ENCODE measurements around the gene DAPK1.

The DAPK1 gene

DNA sequence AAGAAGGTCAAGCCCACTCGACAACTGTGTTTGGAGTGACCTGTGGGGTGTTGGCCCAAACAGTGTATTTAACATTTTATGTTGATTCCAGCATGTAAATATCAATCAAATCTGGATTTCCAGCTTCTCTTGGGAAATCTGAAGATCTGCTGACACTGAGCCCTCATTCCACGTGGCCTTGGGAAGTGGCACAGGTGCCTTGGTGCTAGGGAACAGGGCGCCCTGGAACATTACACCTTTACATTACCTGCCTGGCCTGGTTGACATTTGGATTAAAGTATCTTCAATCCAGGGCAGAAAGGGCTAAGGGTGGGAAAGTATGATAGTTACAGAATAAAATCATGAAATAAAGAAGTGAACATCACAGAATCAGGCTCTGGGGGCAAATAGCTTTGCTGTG, 143.4 kb downstream of the DAPK1 start:
- in situ Hi-C loops (cut with HindIII; ENCODE audit: low sequenced_read_pairs) = no loop called here
- TF ChIP-seq, protein P1, sequence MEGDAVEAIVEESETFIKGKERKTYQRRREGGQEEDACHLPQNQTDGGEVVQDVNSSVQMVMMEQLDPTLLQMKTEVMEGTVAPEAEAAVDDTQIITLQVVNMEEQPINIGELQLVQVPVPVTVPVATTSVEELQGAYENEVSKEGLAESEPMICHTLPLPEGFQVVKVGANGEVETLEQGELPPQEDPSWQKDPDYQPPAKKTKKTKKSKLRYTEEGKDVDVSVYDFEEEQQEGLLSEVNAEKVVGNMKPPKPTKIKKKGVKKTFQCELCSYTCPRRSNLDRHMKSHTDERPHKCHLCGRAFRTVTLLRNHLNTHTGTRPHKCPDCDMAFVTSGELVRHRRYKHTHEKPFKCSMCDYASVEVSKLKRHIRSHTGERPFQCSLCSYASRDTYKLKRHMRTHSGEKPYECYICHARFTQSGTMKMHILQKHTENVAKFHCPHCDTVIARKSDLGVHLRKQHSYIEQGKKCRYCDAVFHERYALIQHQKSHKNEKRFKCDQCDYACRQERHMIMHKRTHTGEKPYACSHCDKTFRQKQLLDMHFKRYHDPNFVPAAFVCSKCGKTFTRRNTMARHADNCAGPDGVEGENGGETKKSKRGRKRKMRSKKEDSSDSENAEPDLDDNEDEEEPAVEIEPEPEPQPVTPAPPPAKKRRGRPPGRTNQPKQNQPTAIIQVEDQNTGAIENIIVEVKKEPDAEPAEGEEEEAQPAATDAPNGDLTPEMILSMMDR (IDR thresholded peaks at IDR 0.05; ENCODE audit: low read depth, low read length, missing control alignments) = no peak
- no peak overlapping the region for H3K4me3 ChIP-seq (ENCODE audit: low read depth, low read length)
- DNase-seq (ENCODE audit: low read depth) = no peak

- in situ Hi-C loops (cut with HindIII; ENCODE audit: low sequenced_read_pairs) = no loop called here
- no peak for DNase-seq (ENCODE audit: low read depth)
- TF ChIP-seq, protein P1 (IDR thresholded peaks at IDR 0.05; ENCODE audit: low read depth, low read length, missing control alignments) = no peak
- no peak overlapping the region for H3K4me3 ChIP-seq (ENCODE audit: low read depth, low read length)
These were observed 144.9 kb downstream of the DAPK1 start for GRCh38 chr9:87642330-87643106.

- in situ Hi-C loops (cut with HindIII; ENCODE audit: low sequenced_read_pairs) = no loop called here
- DNase-seq (ENCODE audit: low read depth) = no peak
- TF ChIP-seq, protein P1 (IDR thresholded peaks at IDR 0.05; ENCODE audit: low read depth, low read length, missing control alignments) = no peak
- no peak overlapping the region for H3K4me3 ChIP-seq (ENCODE audit: low read depth, low read length)
These were observed 145.5 kb downstream of the DAPK1 start for GRCh38 chr9:87643107-87643650.

DNA sequence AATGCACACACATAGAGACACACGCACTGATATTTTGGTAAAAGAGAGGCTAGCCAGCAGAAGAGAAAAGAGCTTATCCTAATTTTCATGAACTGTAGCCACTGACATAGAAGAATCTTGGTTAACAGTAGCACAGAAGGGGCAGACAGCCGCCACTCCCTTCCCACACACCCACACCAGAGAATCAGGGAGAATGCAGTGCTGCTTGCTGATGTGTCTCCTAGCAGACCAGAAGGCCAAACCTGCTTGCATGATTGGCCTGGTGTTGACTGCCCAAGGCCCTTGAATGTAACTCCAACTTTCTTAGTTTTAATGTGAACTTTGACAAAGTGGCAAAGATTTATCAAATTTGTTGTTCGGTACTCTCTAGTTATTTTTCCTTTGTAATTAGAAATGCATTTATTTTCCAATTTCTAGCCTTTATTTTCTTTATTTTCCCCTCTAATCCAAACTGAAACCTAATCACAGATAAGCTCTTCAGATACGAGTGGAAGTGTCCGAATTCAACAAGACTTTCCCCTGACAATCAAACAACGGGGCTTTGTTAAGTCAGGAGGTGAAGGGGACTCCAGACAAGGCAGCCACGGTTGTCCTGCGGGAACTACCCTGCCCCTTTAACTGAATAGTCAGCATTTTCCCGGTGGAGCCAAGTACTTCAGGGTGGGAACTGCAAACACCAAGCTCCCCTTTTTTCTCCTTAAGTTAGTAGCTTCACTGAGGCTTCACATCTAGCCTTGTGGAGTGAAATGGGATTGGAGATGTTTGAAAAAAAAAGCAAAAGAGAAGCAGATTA, 146.3 kb downstream of the DAPK1 start:
- DNase-seq (ENCODE audit: low read depth) = no peak
- TF ChIP-seq, protein P1 (IDR thresholded peaks at IDR 0.05; ENCODE audit: low read depth, low read length, missing control alignments) = no peak
- H3K4me3 ChIP-seq (ENCODE audit: low read depth, low read length) = no peak overlapping the region
- in situ Hi-C loops (cut with HindIII; ENCODE audit: low sequenced_read_pairs) = no loop called here

GRCh38 chr9:87644659-87645058, 147.0 kb downstream of the DAPK1 start:
- DNase-seq (ENCODE audit: low read depth) = no peak
- TF ChIP-seq, protein P1 (IDR thresholded peaks at IDR 0.05; ENCODE audit: low read depth, low read length, missing control alignments) = no peak
- in situ Hi-C loops (cut with HindIII; ENCODE audit: low sequenced_read_pairs) = no loop called here
- H3K4me3 ChIP-seq (ENCODE audit: low read depth, low read length) = no peak overlapping the region

GRCh38 chr9:87646546-87646945, 148.9 kb downstream of the DAPK1 start:
- in situ Hi-C loops (cut with HindIII; ENCODE audit: low sequenced_read_pairs) = no loop called here
- no peak for DNase-seq (ENCODE audit: low read depth)
- TF ChIP-seq, protein P1 (IDR thresholded peaks at IDR 0.05; ENCODE audit: low read depth, low read length, missing control alignments) = no peak
- H3K4me3 ChIP-seq (ENCODE audit: low read depth, low read length) = no peak overlapping the region
